Astrocyte (in vitro differentiated cells and primary cell): ENCODE measurements around the gene ITFG1.

Experiments
- EZH2 ChIP-seq: IDR thresholded peaks from 2 replicates; pipeline ENCODE4 v1.6.1; 2012; ENCODE audit warnings: mild to moderate bottlenecking, low read length, inconsistent platforms; ENCODE audit not compliant: insufficient read depth
- TF ChIP-seq, protein P1 (sequence below): IDR thresholded peaks from 2 replicates; pipeline ENCODE4 v1.5.1; 2011; ENCODE audit warnings: low read depth, mild to moderate bottlenecking, inconsistent platforms, low read length, moderate library complexity; ENCODE audit not compliant: insufficient read depth

DNA sequence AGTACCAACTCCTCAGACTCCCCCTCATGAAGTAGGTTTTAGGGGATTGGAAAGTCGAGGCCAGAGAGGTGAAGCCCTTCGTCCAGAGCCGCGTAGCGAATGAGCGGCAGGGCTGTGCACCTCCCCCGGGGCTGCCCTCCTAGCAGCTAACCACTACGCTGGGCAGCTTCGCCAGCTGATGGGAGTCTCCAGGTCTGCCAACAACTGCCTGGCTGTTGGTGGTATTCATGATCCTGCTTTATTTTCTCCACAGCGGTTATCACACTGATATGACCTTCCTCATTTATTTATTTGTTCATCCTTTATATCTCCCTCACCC lies 316.3 kb downstream of the ITFG1 start:
- TF ChIP-seq, protein P1, sequence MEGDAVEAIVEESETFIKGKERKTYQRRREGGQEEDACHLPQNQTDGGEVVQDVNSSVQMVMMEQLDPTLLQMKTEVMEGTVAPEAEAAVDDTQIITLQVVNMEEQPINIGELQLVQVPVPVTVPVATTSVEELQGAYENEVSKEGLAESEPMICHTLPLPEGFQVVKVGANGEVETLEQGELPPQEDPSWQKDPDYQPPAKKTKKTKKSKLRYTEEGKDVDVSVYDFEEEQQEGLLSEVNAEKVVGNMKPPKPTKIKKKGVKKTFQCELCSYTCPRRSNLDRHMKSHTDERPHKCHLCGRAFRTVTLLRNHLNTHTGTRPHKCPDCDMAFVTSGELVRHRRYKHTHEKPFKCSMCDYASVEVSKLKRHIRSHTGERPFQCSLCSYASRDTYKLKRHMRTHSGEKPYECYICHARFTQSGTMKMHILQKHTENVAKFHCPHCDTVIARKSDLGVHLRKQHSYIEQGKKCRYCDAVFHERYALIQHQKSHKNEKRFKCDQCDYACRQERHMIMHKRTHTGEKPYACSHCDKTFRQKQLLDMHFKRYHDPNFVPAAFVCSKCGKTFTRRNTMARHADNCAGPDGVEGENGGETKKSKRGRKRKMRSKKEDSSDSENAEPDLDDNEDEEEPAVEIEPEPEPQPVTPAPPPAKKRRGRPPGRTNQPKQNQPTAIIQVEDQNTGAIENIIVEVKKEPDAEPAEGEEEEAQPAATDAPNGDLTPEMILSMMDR: no peak
- no peak for TF ChIP-seq EZH2
